IMR-90 (cell line): ENCODE measurements around the gene GARS1. TPM values are rescaled to one million over a fixed set of nuclear protein-coding genes. Genes with fewer than 3 reads are reported as not detected.

ENCODE experiments used
- ATAC-seq: fragments of 200-7000 bp; cut with Tn5 transposase; 2 replicates; pipeline ENCODE4 v1.9.1; 2020; ENCODE audit warnings: low read depth, mild to moderate bottlenecking, moderate library complexity
- BruUV-seq: library from RNA; stranded (reverse); fragments of 400-500 nt; replicated peaks from 2 replicates; lab custom pipeline; 2021; lab: Mats Ljungman, UMichigan
- CTCF ChIA-PET: fragments of 300-600 bp; formaldehyde crosslinking; extraction: SDS; loops from one replicate; lab custom pipeline; 2021; ENCODE audit warnings: antibody characterized with exemption; lab: Yijun Ruan, JAX
- POLR2A ChIA-PET: fragments of 300-600 bp; sonication (Branson Sonifier 250); formaldehyde crosslinking; loops from one replicate; lab custom pipeline; 2022; ENCODE audit warnings: antibody characterized with exemption; ENCODE audit not compliant: unreplicated experiment; lab: Charles Lee
- DNase-seq: peaks from one replicate; pipeline ENCODE4 v3.0.0; 2013
- H2AFZ ChIP-seq: replicated peaks from 2 replicates; pipeline ENCODE3; 2013; ENCODE audit warnings: low read length, mild to moderate bottlenecking; ENCODE audit not compliant: poor library complexity
- H2AK5ac ChIP-seq: 2 replicates; pipeline ENCODE4 v1.6.1; 2013; ENCODE audit warnings: low read depth, low read length, inconsistent platforms
- H2AK9ac ChIP-seq: replicated peaks from 2 replicates; pipeline ENCODE3; 2013; ENCODE audit warnings: mild to moderate bottlenecking, low read depth, low read length, moderate library complexity; ENCODE audit not compliant: poor library complexity
- H2BK120ac ChIP-seq: 2 replicates; pipeline ENCODE4 v1.6.1; 2013; ENCODE audit warnings: low read depth, low read length, inconsistent platforms
- H2BK15ac ChIP-seq: 3 replicates; pipeline ENCODE4 v1.6.1; 2013; ENCODE audit warnings: low read depth, low read length, inconsistent platforms
- H2BK20ac ChIP-seq: 2 replicates; pipeline ENCODE4 v1.6.1; 2013; ENCODE audit warnings: low read depth, mild to moderate bottlenecking, inconsistent platforms, low read length, moderate library complexity
- H2BK5ac ChIP-seq: 2 replicates; pipeline ENCODE4 v1.6.1; 2013; ENCODE audit warnings: mild to moderate bottlenecking, low read depth, low read length, inconsistent platforms; ENCODE audit not compliant: poor library complexity, severe bottlenecking
- H3K14ac ChIP-seq: replicated peaks from 2 replicates; pipeline ENCODE4 v1.6.1; 2013; ENCODE audit warnings: low read depth, low read length, inconsistent platforms
- H3K18ac ChIP-seq: 2 replicates; pipeline ENCODE4 v1.6.1; 2013; ENCODE audit warnings: low read depth, low read length, control low read depth
- H3K23ac ChIP-seq: 2 replicates; pipeline ENCODE4 v1.6.1; 2013; ENCODE audit warnings: low read depth, low read length, inconsistent platforms
- H3K27ac ChIP-seq: 2 replicates; pipeline ENCODE4 v1.5.1; 2013; ENCODE audit warnings: mild to moderate bottlenecking, control low read depth, low read length; ENCODE audit not compliant: insufficient read depth
- H3K27me3 ChIP-seq: 2 replicates; pipeline ENCODE4 v1.6.1; 2013; ENCODE audit warnings: low read length; ENCODE audit not compliant: control insufficient read depth, insufficient read depth
- H3K36me3 ChIP-seq: 2 replicates; pipeline ENCODE4 v1.6.1; 2013; ENCODE audit warnings: low read length, mixed read lengths; ENCODE audit not compliant: control insufficient read depth, insufficient read depth
- H3K4ac ChIP-seq: 2 replicates; pipeline ENCODE4 v1.6.1; 2013; ENCODE audit warnings: low read depth, low read length, inconsistent platforms
- H3K4me1 ChIP-seq: 2 replicates; pipeline ENCODE4 v1.6.1; 2013; ENCODE audit warnings: low read length, mixed read lengths; ENCODE audit not compliant: control insufficient read depth, insufficient read depth
- H3K4me2 ChIP-seq: 2 replicates; pipeline ENCODE4 v1.6.1; 2013; ENCODE audit warnings: low read depth, mild to moderate bottlenecking, control low read depth, low read length, moderate library complexity
- H3K4me3 ChIP-seq: 2 replicates; pipeline ENCODE4 v1.5.1; 2013; ENCODE audit warnings: low read depth, mild to moderate bottlenecking, control low read depth, low read length, moderate library complexity; ENCODE audit not compliant: insufficient read depth
- H3K56ac ChIP-seq: 2 replicates; pipeline ENCODE4 v1.6.1; 2013; ENCODE audit warnings: low read length, inconsistent platforms; ENCODE audit not compliant: insufficient read depth; ENCODE audit errors: extremely low read depth
- H3K79me1 ChIP-seq, 2 experiments: 2 replicates each; pipeline ENCODE4 v1.6.1; 2013; ENCODE audit warnings: low read length in 2 of 2, inconsistent platforms in 1 of 2, low read depth in 1 of 2
- H3K9ac ChIP-seq: 2 replicates; pipeline ENCODE4 v1.6.1; 2013; ENCODE audit warnings: low read depth, low read length, control low read depth
- H3K9me1 ChIP-seq: 2 replicates; pipeline ENCODE4 v1.6.1; 2013; ENCODE audit warnings: low read length, inconsistent platforms; ENCODE audit not compliant: insufficient read depth
- H3K9me3 ChIP-seq: 2 replicates; pipeline ENCODE4 v1.6.1; 2013; ENCODE audit warnings: low read length; ENCODE audit not compliant: control insufficient read depth, insufficient read depth
- H4K20me1 ChIP-seq: 2 replicates; pipeline ENCODE4 v1.6.1; 2013; ENCODE audit warnings: low read length, inconsistent platforms; ENCODE audit not compliant: insufficient read depth
- H4K5ac ChIP-seq: 2 replicates; pipeline ENCODE4 v1.6.1; 2013; ENCODE audit warnings: mild to moderate bottlenecking, low read depth, low read length, control low read depth
- H4K8ac ChIP-seq, 2 experiments: 2 replicates each; pipeline ENCODE4 v1.6.1; 2013; ENCODE audit warnings: low read depth in 2 of 2, low read length in 2 of 2, control low read depth in 1 of 2, inconsistent platforms in 1 of 2
- H4K91ac ChIP-seq: 2 replicates; pipeline ENCODE4 v1.6.1; 2013; ENCODE audit warnings: low read depth, low read length, inconsistent platforms; ENCODE audit not compliant: insufficient read depth
- CEBPB ChIP-seq: IDR thresholded peaks from 2 replicates; pipeline ENCODE4 v1.6.1; 2012; ENCODE audit warnings: low read depth, low read length, improper control_type of control experiment
- CHD1 ChIP-seq: IDR thresholded peaks from 2 replicates; pipeline ENCODE4 v1.6.1; 2012; ENCODE audit warnings: low read depth, low read length, improper control_type of control experiment
- MAZ ChIP-seq: IDR thresholded peaks from 2 replicates; pipeline ENCODE4 v1.6.1; 2012; ENCODE audit warnings: low read depth, mild to moderate bottlenecking, low read length, improper control_type of control experiment, moderate library complexity, borderline replicate concordance
- MXI1 ChIP-seq: IDR thresholded peaks from 2 replicates; pipeline ENCODE4 v1.6.1; 2012; ENCODE audit warnings: low read depth, mild to moderate bottlenecking, low read length, moderate library complexity, borderline replicate concordance
- RAD21 ChIP-seq: IDR thresholded peaks from 2 replicates; pipeline ENCODE4 v1.6.1; 2012; ENCODE audit warnings: low read length, improper control_type of control experiment
- RCOR1 ChIP-seq: IDR thresholded peaks from 2 replicates; pipeline ENCODE4 v1.6.1; 2012; ENCODE audit warnings: mild to moderate bottlenecking, low read length, improper control_type of control experiment; ENCODE audit not compliant: insufficient replicate concordance
- RFX5 ChIP-seq: IDR thresholded peaks from 2 replicates; pipeline ENCODE4 v1.8.0; 2012; ENCODE audit warnings: low read depth, mild to moderate bottlenecking, low read length, moderate library complexity
- SMC3 ChIP-seq: fragments of 150-350 bp; IDR thresholded peaks from 2 replicates; pipeline ENCODE4 v1.6.1; 2016; ENCODE audit warnings: low read depth, mild to moderate bottlenecking, antibody characterized with exemption, low read length, moderate library complexity
- WGBS, 2 experiments: methylation state at CpG; one replicate each; pipeline versions ENCODE4 v1.1.5 to v1.1.7; 2013; ENCODE audit warnings: missing lambda C conversion rate in 2 of 2; ENCODE audit not compliant: insufficient read length in 1 of 2; ENCODE audit errors: extremely low coverage in 2 of 2; 5-methylcytosine and 5-hydroxymethylcytosine counted together
- dilution Hi-C: fragments of 300-500 bp; cut with HindIII; formaldehyde crosslinking; loops from one replicate; pipeline ENCODE4 v1.14.3; 2018; ENCODE audit warnings: low sequenced_read_pairs; ENCODE audit not compliant: unreplicated experiment
- in situ Hi-C: fragments of 300-500 bp; cut with MboI; formaldehyde crosslinking; loops from 3 replicates; pipeline ENCODE4 v1.14.3; 2019; ENCODE audit warnings: low sequenced_read_pairs, inconsistent platforms, mixed read lengths
- intact Hi-C: fragments of 100-400 bp; cut with micrococcal nuclease; formaldehyde crosslinking; loops from 2 replicates; pipeline ENCODE4 v1.10.0; 2022
- polyA plus RNA-seq, 3 experiments: library from polyadenylated mRNA; depleted of rRNA; stranded (reverse); fragments of >200 nt; gene quantifications; 2 replicates each; pipeline ENCODE4 v1.2.3, GENCODE V29; 2012; ENCODE audit warnings: low replicate concordance in 1 of 3
- total RNA-seq: library from RNA; depleted of rRNA; stranded (reverse); fragments of >200 nt; gene quantifications from 2 replicates; pipeline ENCODE4 v1.2.3, GENCODE V29; 2012
- TF ChIP-seq, protein P1 (sequence below): conservative IDR thresholded peaks from 2 replicates; pipeline ENCODE4 v1.5.1; 2012; ENCODE audit warnings: mild to moderate bottlenecking, low read depth, low read length, improper control_type of control experiment
- TF ChIP-seq, protein P2 (sequence below): fragments of 150-350 bp; IDR thresholded peaks from 2 replicates; pipeline ENCODE4 v1.6.1; 2016; ENCODE audit warnings: low read depth, mild to moderate bottlenecking, low read length, moderate library complexity, borderline replicate concordance
- TF ChIP-seq, protein P3 (sequence below): fragments of 150-350 bp; IDR thresholded peaks from 2 replicates; pipeline ENCODE4 v1.6.1; 2017; ENCODE audit warnings: mild to moderate bottlenecking, antibody characterized with exemption, low read length, low read depth

The GARS1 gene
- total and polyA plus RNA-seq, 2 of the 4 experiments (the other 2 are of a cell fraction): 105 to 551 TPM

DNA sequence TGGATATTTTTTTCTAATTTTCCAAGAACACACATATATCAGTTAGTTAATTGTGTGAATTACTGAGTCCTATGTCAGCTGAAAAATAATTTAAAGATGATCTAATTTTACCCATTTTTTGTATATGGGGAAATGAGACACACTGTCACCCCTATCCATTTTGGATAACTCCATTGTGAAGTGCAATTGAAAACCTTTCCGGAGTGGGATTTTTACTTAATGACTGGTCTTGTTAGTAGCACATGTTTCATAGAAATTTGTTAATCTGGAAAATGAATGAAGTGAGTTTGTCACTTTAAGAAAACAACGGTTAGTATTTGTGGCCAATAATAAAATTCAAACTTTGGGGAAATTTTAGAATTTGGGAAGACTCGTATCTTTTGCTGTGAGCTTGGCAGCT is 2.0 kb downstream of the GARS1 start:
- BruUV-seq: no TSS peak
- Histone ChIP-seq H2BK15ac (no peak overlapping the region), H3K79me1 (peaks cover 15 to 37% of the 10 kb centered on the region in 2 experiments), H2AFZ (no peak overlapping the region), H3K56ac (peak overlapping the region; percentile 97; the same call in 1 of the 2 replicates), H3K14ac (peak overlapping the region; percentile 10; the same call in 1 of the 2 replicates), H4K20me1 (peaks cover 30% of the 10 kb centered on the region; the same call in 1 of the 2 replicates), H4K8ac (peak overlapping the region in 1 of 2 experiments; percentile 53; a peak in 2 of 4 replicates), H3K9ac (peak overlapping the region; percentile 100), H2BK120ac (no peak overlapping the region), H3K4me1 (peaks cover 5% of the 10 kb centered on the region), H3K4me2 (peak overlapping the region; percentile 98), H3K18ac (no peak overlapping the region), H3K9me1 (no peaks in the 10 kb centered on the region; the same call in 1 of the 2 replicates), H3K9me3 (no peaks in the 10 kb centered on the region), H4K91ac (no peak overlapping the region; the same call in 1 of the 2 replicates), H3K4me3 (peak overlapping the region; percentile 72), H3K27ac (no peak overlapping the region; the same call in 1 of the 2 replicates), H4K5ac (no peak overlapping the region), H2BK5ac (peak overlapping the region; percentile 78), H2BK20ac (no peak overlapping the region), H3K4ac (0 out of 2 replicates have a peak overlapping the region, but pooled peaks have one; percentile 89), H3K23ac (peak overlapping the region; percentile 52; the same call in 1 of the 2 replicates), H3K36me3 (peaks cover 15% of the 10 kb centered on the region), H2AK5ac (no peak overlapping the region), H2AK9ac (no peak overlapping the region), H3K27me3 (no peaks in the 10 kb centered on the region)
- intact Hi-C loops: loop anchor here (5.0 kb wide), 1 partner anchor 36 kb away; no protein-coding TSS in a partner anchor
- TF ChIP-seq CHD1 (no peak), RFX5 (no peak), CEBPB (no peak), RAD21 (no peak), RCOR1 (no peak), MXI1 (no peak), SMC3 (no peak), MAZ (no peak)
- TF ChIP-seq, protein P1, sequence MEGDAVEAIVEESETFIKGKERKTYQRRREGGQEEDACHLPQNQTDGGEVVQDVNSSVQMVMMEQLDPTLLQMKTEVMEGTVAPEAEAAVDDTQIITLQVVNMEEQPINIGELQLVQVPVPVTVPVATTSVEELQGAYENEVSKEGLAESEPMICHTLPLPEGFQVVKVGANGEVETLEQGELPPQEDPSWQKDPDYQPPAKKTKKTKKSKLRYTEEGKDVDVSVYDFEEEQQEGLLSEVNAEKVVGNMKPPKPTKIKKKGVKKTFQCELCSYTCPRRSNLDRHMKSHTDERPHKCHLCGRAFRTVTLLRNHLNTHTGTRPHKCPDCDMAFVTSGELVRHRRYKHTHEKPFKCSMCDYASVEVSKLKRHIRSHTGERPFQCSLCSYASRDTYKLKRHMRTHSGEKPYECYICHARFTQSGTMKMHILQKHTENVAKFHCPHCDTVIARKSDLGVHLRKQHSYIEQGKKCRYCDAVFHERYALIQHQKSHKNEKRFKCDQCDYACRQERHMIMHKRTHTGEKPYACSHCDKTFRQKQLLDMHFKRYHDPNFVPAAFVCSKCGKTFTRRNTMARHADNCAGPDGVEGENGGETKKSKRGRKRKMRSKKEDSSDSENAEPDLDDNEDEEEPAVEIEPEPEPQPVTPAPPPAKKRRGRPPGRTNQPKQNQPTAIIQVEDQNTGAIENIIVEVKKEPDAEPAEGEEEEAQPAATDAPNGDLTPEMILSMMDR: no peak
- TF ChIP-seq, protein P2, sequence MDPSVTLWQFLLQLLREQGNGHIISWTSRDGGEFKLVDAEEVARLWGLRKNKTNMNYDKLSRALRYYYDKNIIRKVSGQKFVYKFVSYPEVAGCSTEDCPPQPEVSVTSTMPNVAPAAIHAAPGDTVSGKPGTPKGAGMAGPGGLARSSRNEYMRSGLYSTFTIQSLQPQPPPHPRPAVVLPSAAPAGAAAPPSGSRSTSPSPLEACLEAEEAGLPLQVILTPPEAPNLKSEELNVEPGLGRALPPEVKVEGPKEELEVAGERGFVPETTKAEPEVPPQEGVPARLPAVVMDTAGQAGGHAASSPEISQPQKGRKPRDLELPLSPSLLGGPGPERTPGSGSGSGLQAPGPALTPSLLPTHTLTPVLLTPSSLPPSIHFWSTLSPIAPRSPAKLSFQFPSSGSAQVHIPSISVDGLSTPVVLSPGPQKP: no peak
- TF ChIP-seq, protein P3, sequence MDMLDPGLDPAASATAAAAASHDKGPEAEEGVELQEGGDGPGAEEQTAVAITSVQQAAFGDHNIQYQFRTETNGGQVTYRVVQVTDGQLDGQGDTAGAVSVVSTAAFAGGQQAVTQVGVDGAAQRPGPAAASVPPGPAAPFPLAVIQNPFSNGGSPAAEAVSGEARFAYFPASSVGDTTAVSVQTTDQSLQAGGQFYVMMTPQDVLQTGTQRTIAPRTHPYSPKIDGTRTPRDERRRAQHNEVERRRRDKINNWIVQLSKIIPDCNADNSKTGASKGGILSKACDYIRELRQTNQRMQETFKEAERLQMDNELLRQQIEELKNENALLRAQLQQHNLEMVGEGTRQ: no peak
- ChIA-PET CTCF (interaction anchor here (0.8 kb wide), 1 partner anchor 21 kb away, joined by 3 read pairs; no protein-coding TSS in a partner anchor), POLR2A (no interaction called here)
- dilution Hi-C loops: no loop called here
- 67% methylated on average over 1 of the region's 3 CpGs; no CpG with 5 or more reads in 1 of the 2 experiments for WGBS, 2 experiments
- no peak for ATAC-seq
- peak; percentile 8 for DNase-seq
- in situ Hi-C loops: no loop called here
